ENCODE results near the gene OLA1. TPM values are rescaled to one million over a fixed set of nuclear protein-coding genes. Genes with fewer than 3 reads are reported as not detected.

The OLA1 gene
- total and polyA plus RNA-seq, 2 of the 13 experiments (the other 11 are each of a cell fraction or from before 2014, with no cell fraction given), result 153 to 241 TPM

- intact Hi-C loops (cut with micrococcal nuclease; ENCODE audit: unreplicated experiment), result no loop called here
- ATAC-seq, result no peak
These were observed 128.0 kb downstream of the OLA1 start for GRCh38 chr2:174120346-174120745.

DNA sequence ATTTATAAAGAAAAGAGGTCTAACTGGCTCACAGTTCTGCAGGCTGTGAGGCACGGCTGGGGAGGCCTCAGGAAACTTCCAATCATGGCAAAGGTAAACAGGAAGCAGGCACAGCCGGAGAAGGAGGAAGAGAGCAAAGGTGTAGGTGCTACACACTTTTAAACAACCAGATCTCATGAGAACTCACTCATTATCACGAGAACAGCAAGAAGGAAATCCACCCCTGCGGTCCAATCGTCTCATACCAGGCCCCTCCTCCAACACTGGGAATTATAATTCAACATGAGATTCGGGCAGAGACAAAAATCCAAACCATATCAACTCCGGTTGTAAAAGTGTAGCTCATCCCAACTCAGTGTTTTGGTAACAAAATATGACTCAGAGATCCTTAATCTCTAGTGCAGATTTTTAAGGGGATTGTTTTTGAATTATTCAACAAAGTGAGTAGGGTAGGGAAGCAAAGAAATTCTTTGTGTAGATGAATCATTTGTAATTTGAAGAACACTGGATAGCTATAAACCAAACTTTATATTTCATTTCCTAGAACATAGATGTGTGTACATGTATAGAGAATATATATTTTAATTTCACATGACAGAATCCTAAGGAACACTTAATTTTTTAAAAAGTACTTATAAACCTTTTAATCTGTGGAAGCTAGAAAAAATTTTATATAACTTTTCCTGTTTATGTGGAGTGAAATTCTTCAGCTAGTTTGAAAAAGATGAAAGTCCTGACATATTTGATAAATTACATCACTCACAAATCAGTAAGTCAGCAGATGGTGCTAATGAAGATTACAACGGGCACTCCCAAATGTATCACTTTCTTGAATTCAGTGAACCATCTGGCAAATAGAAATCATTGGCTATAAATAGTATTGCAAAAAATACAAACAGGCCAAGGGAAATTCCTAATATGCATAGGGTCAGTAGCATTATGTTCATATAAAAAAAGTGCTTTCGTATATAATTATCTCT lies 130.1 kb downstream of the OLA1 start:
- intact Hi-C loops (cut with micrococcal nuclease; ENCODE audit: unreplicated experiment), result no loop called here
- H2AFZ ChIP-seq (ENCODE audit: low read length), result no peak overlapping the region
- ChIA-PET CTCF (ENCODE audit: low intra/inter-chr PET ratio, low total read pairs) (no interaction called here), POLR2A (no interaction called here)
- no peaks in the 10 kb centered on the region for H3K79me2 ChIP-seq (ENCODE audit: insufficient read depth, low read length)
- in situ Hi-C loops (cut with HindIII; ENCODE audit: extremely low pct_ligation_motif_present, low pct_unique_long_range_greater_than_20kb), result no loop called here
- no peak for DNase-seq (ENCODE audit: low spot score)
- no peaks in the 10 kb centered on the region for H4K20me1 ChIP-seq (ENCODE audit: insufficient read depth, low read length)
- BruUV-seq (replicated peaks), result no TSS peak
- WGBS (ENCODE audit: low lambda C conversion rate), result 96% methylated on average over 9 of the region's 9 CpGs
- H3K27me3 ChIP-seq (ENCODE audit: control insufficient read depth in 1 of 2, insufficient read depth in 2 of 2, low read length in 2 of 2), result no peaks in the 10 kb centered on the region
- no peak for ATAC-seq
- H3K27ac ChIP-seq (ENCODE audit: extremely low read length, insufficient read depth, low read length), result no peak overlapping the region
- no peak for FAIRE-seq
- H3K4me3 ChIP-seq (replicated peaks in 1 of 3; ENCODE audit: insufficient read depth in 1 of 3, low read depth in 2 of 3, low read length in 3 of 3), result no peak overlapping the region
- H3K36me3 ChIP-seq (replicated peaks in 1 of 2; ENCODE audit: control insufficient read depth in 1 of 2, insufficient read depth in 2 of 2, low read length in 2 of 2), result peaks cover 5 to 6% of the 10 kb centered on the region in 2 experiments; a peak in 3 of 5 replicates
- no peak overlapping the region for H3K4me2 ChIP-seq (ENCODE audit: low read depth, low read length)
- H3K4me1 ChIP-seq (ENCODE audit: insufficient read depth, low read length), result peaks cover 9% of the 10 kb centered on the region; the same call in 1 of the 2 replicates
- no peaks in the 10 kb centered on the region for H3K9me3 ChIP-seq (ENCODE audit: low read length)
- no peak overlapping the region for H3K9ac ChIP-seq (ENCODE audit: insufficient read depth, low read depth, low read length)
- TF ChIP-seq RBM22 (optimal IDR thresholded peaks at IDR 0.05; ENCODE audit: low read length), result peak; percentile 15
- TF ChIP-seq NCOR1 (IDR thresholded peaks at IDR 0.05; ENCODE audit: borderline replicate concordance, low read length), result no peak
- no peak for TF ChIP-seq HOXA7 (CRISPR knock-in tag; IDR thresholded peaks at IDR 0.05)
- no peak for TF ChIP-seq ZNF607 (CRISPR knock-in tag; IDR thresholded peaks at IDR 0.05; ENCODE audit: borderline replicate concordance)
- TF ChIP-seq ZBTB20 (CRISPR knock-in tag; IDR thresholded peaks at IDR 0.05; ENCODE audit: borderline replicate concordance, low read depth), result no peak
- no peak for TF ChIP-seq MAFG (CRISPR knock-in tag; IDR thresholded peaks at IDR 0.05)
- TF ChIP-seq, protein P1, sequence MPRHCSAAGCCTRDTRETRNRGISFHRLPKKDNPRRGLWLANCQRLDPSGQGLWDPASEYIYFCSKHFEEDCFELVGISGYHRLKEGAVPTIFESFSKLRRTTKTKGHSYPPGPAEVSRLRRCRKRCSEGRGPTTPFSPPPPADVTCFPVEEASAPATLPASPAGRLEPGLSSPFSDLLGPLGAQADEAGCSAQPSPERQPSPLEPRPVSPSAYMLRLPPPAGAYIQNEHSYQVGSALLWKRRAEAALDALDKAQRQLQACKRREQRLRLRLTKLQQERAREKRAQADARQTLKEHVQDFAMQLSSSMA (CRISPR knock-in tag; IDR thresholded peaks at IDR 0.05), result no peak
- no peak for TF ChIP-seq EEA1 (CRISPR knock-in tag; IDR thresholded peaks at IDR 0.05; ENCODE audit: borderline replicate concordance)
- no peak for TF ChIP-seq ZNF576 (CRISPR knock-in tag; IDR thresholded peaks at IDR 0.05)
- no peak for TF ChIP-seq CENPX (CRISPR knock-in tag; IDR thresholded peaks at IDR 0.05)
- TF ChIP-seq, protein P2, sequence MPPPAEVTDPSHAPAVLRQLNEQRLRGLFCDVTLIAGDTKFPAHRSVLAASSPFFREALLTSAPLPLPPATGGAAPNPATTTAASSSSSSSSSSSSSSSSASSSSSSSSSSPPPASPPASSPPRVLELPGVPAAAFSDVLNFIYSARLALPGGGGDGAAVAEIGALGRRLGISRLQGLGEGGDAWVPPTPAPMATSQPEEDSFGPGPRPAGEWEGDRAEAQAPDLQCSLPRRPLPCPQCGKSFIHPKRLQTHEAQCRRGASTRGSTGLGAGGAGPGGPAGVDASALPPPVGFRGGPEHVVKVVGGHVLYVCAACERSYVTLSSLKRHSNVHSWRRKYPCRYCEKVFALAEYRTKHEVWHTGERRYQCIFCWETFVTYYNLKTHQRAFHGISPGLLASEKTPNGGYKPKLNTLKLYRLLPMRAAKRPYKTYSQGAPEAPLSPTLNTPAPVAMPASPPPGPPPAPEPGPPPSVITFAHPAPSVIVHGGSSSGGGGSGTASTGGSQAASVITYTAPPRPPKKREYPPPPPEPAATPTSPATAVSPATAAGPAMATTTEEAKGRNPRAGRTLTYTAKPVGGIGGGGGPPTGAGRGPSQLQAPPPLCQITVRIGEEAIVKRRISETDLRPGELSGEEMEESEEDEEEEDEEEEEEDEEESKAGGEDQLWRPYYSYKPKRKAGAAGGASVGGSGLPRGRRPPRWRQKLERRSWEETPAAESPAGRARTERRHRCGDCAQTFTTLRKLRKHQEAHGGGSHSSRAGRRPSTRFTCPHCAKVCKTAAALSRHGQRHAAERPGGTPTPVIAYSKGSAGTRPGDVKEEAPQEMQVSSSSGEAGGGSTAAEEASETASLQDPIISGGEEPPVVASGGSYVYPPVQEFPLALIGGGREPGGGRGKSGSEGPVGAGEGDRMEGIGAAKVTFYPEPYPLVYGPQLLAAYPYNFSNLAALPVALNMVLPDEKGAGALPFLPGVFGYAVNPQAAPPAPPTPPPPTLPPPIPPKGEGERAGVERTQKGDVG (CRISPR knock-in tag; IDR thresholded peaks at IDR 0.05; ENCODE audit: borderline replicate concordance), result no peak

More at GRCh38 chr2:174120346-174120745, 128.0 kb downstream of the OLA1 start:
- no peak for FAIRE-seq
- DNase-seq (ENCODE audit: low spot score), result peak; percentile 6
- no peaks in the 10 kb centered on the region for H4K20me1 ChIP-seq (ENCODE audit: insufficient read depth, low read length)
- peaks cover 2 to 6% of the 10 kb centered on the region in 2 experiments; a peak in 4 of 5 replicates for H3K36me3 ChIP-seq (replicated peaks in 1 of 2; ENCODE audit: control insufficient read depth in 1 of 2, insufficient read depth in 2 of 2, low read length in 2 of 2)
- no TSS peak for BruUV-seq (replicated peaks)
- peaks cover 9% of the 10 kb centered on the region; the same call in 1 of the 2 replicates for H3K4me1 ChIP-seq (ENCODE audit: insufficient read depth, low read length)
- H3K9me3 ChIP-seq (ENCODE audit: low read length), result no peaks in the 10 kb centered on the region
- in situ Hi-C loops (cut with HindIII; ENCODE audit: extremely low pct_ligation_motif_present, low pct_unique_long_range_greater_than_20kb), result no loop called here
- TF ChIP-seq FOSL2 (CRISPR knock-in tag; IDR thresholded peaks at IDR 0.05), result peak; percentile 61; the same call in 1 of the 2 replicates
- TF ChIP-seq ZNF282 (IDR thresholded peaks at IDR 0.05; ENCODE audit: partially characterized antibody), result no peak
- no peaks in the 10 kb centered on the region for H3K27me3 ChIP-seq (ENCODE audit: control insufficient read depth in 1 of 2, insufficient read depth in 2 of 2, low read length in 2 of 2)
- ChIA-PET CTCF (ENCODE audit: low intra/inter-chr PET ratio, low total read pairs) (no interaction called here), POLR2A (no interaction called here)
- H2AFZ ChIP-seq (ENCODE audit: low read length), result no peak overlapping the region
- 96% methylated on average over 2 of the region's 2 CpGs for WGBS (ENCODE audit: low lambda C conversion rate)
- H3K79me2 ChIP-seq (ENCODE audit: insufficient read depth, low read length), result no peaks in the 10 kb centered on the region
- no peak overlapping the region for H3K4me2 ChIP-seq (ENCODE audit: low read depth, low read length)
- H3K9ac ChIP-seq (ENCODE audit: insufficient read depth, low read depth, low read length), result no peak overlapping the region
- no peak overlapping the region for H3K4me3 ChIP-seq (replicated peaks in 1 of 3; ENCODE audit: insufficient read depth in 1 of 3, low read depth in 2 of 3, low read length in 3 of 3)
- H3K27ac ChIP-seq (ENCODE audit: extremely low read length, insufficient read depth, low read length), result no peak overlapping the region

Measured in HepG2 (cell line).